Measurements from ENCODE around the gene EIF3CL. TPM values are rescaled to one million over a fixed set of nuclear protein-coding genes. Genes with fewer than 3 reads are reported as not detected.
A peak's percentile ranks its signal among the peaks of the same experiment; 100 is the strongest.
"Not testable (repeated sequence)": the region's sequence is repeated elsewhere in the genome, so short reads cannot be mapped to it uniquely, and the experiment has no call there.

The EIF3CL gene
- total RNA-seq, 4 donors from 2014 or later = 114 to 406 (median 185) TPM

DNA sequence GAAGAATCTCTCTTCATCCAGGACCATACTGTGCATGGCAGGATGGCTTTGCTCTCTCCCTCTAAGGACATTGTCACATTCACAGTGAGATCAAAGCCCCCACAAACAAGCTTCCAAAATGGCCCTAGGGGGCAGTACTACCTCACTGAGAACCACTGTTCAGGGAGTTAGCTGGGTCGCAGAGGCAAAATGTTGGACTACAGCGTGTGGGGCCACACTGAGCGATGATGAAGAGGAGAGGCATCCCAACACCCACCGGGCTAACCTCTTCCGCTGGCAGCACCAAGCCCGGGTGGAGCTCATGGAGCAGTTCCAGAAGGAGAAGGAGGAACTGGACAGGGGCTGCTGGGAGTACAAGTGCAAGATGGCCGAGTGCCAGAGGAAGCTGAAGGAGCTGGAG lies 9.9 kb upstream of the EIF3CL start:
- DNase-seq; H3K27me3 ChIP-seq; H3K27ac ChIP-seq; intact Hi-C loops (cut with DNase I; ENCODE audit: low total_unique reads); H3K9me3 ChIP-seq; in situ Hi-C loops (cut with MboI; ENCODE audit: low pct_ligation_motif_present in 1 of 4, low pct_unique_long_range_greater_than_20kb in 1 of 4, low sequenced_read_pairs in 3 of 4); H3K36me3 ChIP-seq; H3K4me1 ChIP-seq; H3K4me3 ChIP-seq: not testable (repeated sequence)
- no CpG with 5 or more reads among the region's 7 CpGs for WGBS, 2 donors (ENCODE audit: low coverage in 1 of 2)

DNA sequence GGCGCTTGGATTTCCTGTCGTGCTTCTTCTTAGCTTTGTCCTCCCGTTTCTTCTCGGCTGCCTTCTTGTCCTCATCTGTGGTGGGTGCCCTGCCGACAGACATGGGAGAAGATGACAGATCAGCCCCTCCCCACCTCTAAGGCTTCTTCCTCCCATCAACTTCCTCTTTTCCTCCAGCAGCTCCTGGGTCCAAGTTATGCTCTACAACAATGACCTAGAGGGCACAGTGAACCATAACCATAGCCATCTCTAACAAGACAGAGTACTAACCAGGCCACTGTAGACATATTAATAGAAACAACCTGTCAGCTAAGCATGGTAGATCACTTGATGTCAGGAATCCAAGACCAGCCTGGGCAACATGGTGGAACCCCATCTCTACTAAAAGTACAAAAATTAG lies 11.6 kb downstream of the EIF3CL start:
- H3K9me3 ChIP-seq; H3K27ac ChIP-seq; H3K36me3 ChIP-seq; DNase-seq; H3K27me3 ChIP-seq; in situ Hi-C loops (cut with MboI; ENCODE audit: low pct_ligation_motif_present in 1 of 4, low pct_unique_long_range_greater_than_20kb in 1 of 4, low sequenced_read_pairs in 3 of 4); H3K4me1 ChIP-seq; intact Hi-C loops (cut with DNase I; ENCODE audit: low total_unique reads); H3K4me3 ChIP-seq: not testable (repeated sequence)
- WGBS, 2 donors (ENCODE audit: low coverage in 1 of 2) = no CpG with 5 or more reads among the region's 5 CpGs

DNA sequence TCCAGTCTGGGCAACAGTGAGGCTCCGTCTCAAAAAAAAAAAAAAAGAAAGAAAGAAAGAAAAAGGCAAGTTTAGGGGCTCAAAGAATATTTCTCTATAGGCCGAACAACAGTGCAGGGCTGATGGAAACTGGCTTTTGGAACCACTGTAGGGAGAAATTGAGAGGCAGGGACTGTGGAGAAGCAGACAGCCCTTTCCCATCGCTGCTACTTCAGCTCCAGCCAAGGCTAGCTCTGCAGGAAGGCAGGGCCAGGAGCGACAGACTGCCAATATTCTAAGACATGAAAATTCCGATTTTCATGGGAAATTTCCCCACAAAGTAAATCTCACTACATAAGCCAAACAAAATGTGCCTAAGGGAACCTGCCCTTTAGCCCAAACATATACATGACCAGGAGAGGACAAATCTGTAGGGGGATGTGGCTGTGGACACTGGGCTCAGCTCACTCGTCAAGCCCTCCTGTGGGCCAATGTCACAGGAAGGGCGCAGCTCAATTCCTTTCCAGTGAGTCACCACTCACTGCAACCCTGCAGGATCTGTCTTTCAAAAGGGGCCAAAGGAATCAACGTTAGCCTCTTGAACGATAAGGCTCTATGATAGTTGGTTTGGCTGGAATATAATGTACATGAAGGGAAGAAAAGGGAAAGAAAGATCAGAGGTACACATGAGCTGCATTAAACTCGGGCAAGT lies 21.3 kb downstream of the EIF3CL start:
- H3K4me3 ChIP-seq; intact Hi-C loops (cut with DNase I; ENCODE audit: low total_unique reads): not testable (repeated sequence)
- no CpG with 5 or more reads among the region's 10 CpGs for WGBS, 2 donors (ENCODE audit: low coverage in 1 of 2)

DNA sequence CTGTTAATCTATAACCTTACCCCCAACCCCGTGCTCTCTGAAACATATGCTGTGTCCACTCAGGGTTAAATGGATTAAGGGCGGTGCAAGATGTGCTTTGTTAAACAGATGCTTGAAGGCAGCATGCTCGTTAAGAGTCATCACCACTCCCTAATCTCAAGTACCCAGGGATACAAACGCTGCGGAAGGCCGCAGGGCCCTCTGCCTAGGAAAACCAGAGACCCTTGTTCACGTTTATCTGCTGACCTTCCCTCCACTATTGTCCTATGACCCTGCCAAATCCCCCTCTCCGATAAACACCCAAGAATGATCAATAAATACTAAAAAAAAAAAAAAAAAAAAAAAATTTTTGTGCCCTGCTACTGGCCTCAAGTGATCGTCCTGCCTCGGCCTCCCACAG lies 25.8 kb downstream of the EIF3CL start:
- in situ Hi-C loops (cut with MboI; ENCODE audit: low pct_ligation_motif_present in 1 of 4, low pct_unique_long_range_greater_than_20kb in 1 of 4, low sequenced_read_pairs in 3 of 4); H3K36me3 ChIP-seq; H3K9me3 ChIP-seq; H3K4me1 ChIP-seq; H3K27me3 ChIP-seq; H3K27ac ChIP-seq; intact Hi-C loops (cut with DNase I; ENCODE audit: low total_unique reads); H3K4me3 ChIP-seq: not testable (repeated sequence)
- DNase-seq = peak; percentile 4
- WGBS, 2 donors (ENCODE audit: low coverage in 1 of 2) = 83% methylated on average over 8 of the region's 10 CpGs; no CpG with 5 or more reads in 1 of the 2 donors

More for the DNA sequence above, 21.3 kb downstream of the EIF3CL start:
- H3K27ac ChIP-seq; in situ Hi-C loops (cut with MboI; ENCODE audit: low pct_ligation_motif_present in 1 of 4, low pct_unique_long_range_greater_than_20kb in 1 of 4, low sequenced_read_pairs in 3 of 4); DNase-seq; H3K36me3 ChIP-seq; H3K9me3 ChIP-seq; H3K27me3 ChIP-seq; H3K4me1 ChIP-seq: not testable (repeated sequence)

DNA sequence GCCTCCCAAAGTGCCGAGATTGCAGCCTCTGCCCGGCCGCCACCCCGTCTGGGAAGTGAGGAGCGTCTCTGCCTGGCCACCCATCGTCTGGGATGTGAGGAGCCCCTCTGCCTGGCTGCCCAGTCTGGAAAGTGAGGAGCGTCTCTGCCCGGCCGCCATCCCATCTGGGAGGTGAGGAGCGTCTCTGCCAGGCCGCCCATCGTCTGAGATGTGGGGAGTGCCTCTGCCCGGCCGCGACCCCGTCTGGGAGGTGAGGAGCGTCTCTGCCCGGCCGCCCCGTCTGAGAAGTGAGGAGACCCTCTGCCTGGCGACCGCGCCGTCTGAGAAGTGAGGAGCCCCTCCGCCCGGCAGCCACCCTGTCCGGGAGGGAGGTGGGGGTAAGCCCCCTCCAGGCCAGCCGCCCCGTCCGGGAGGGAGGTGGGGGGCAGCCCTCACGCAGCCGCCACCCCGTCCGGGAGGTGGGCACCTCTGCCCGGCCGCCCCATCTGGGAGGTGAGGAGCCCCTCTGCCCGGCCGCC lies 26.5 kb downstream of the EIF3CL start:
- not testable (repeated sequence) for H3K4me1 ChIP-seq, DNase-seq

DNA sequence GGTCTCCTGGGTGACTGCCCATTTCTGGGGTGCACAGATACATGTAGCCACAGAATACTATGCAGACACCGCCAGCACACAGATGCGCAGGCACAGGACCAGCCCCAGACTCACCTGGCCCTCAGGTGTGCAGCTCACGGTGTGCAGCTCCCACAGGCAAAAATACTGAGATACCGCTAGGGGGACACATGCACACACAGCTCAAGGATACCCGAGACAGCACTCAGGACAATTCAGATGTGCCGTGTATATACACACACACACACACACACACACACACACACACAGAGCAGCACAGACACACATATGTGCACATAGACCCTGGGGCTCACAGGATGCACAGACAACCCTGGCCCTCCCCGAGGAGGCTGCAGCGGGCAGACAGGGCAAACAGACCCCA lies 28.5 kb downstream of the EIF3CL start:
- DNase-seq = peak; percentile 13
- H3K36me3 ChIP-seq; in situ Hi-C loops (cut with MboI; ENCODE audit: low pct_ligation_motif_present in 1 of 4, low pct_unique_long_range_greater_than_20kb in 1 of 4, low sequenced_read_pairs in 3 of 4); H3K27ac ChIP-seq; intact Hi-C loops (cut with DNase I; ENCODE audit: low total_unique reads); H3K4me3 ChIP-seq; H3K27me3 ChIP-seq; H3K9me3 ChIP-seq; H3K4me1 ChIP-seq: not testable (repeated sequence)
- 0% methylated on average over 2 of the region's 8 CpGs; no CpG with 5 or more reads in 1 of the 2 donors for WGBS, 2 donors (ENCODE audit: low coverage in 1 of 2)

More for the DNA sequence above, 26.5 kb downstream of the EIF3CL start:
- H3K4me3 ChIP-seq; H3K27me3 ChIP-seq; H3K36me3 ChIP-seq; H3K9me3 ChIP-seq; H3K27ac ChIP-seq; in situ Hi-C loops (cut with MboI; ENCODE audit: low pct_ligation_motif_present in 1 of 4, low pct_unique_long_range_greater_than_20kb in 1 of 4, low sequenced_read_pairs in 3 of 4); intact Hi-C loops (cut with DNase I; ENCODE audit: low total_unique reads): not testable (repeated sequence)
- 92% methylated on average over 18 of the region's 38 CpGs; no CpG with 5 or more reads in 1 of the 2 donors for WGBS, 2 donors (ENCODE audit: low coverage in 1 of 2)

DNA sequence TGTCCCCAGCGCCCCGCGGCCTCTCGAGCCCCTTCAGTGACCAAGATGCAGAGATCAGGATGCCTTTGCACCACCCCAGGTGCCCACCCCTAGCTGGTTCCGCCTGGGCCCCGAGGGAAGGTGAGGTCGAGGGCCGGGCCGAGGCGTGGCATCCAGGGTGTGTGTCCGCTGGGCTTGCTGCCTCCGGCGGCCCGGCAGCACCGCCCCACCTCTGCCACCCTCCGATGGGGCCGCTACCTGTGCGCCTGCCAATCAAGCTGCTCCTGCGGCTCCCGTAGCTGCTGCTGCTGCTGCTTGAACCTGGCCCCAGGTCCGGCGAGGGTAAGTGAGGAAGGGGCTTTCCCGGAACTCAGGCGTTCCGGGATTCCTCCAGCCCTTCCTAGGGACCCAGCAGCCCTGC lies 29.4 kb downstream of the EIF3CL start:
- H3K36me3 ChIP-seq; H3K27me3 ChIP-seq; in situ Hi-C loops (cut with MboI; ENCODE audit: low pct_ligation_motif_present in 1 of 4, low pct_unique_long_range_greater_than_20kb in 1 of 4, low sequenced_read_pairs in 3 of 4); H3K4me1 ChIP-seq; H3K9me3 ChIP-seq; intact Hi-C loops (cut with DNase I; ENCODE audit: low total_unique reads); H3K27ac ChIP-seq; H3K4me3 ChIP-seq: not testable (repeated sequence)
- DNase-seq = peak; percentile 4
- 2% methylated on average over 7 of the region's 25 CpGs; no CpG with 5 or more reads in 1 of the 2 donors for WGBS, 2 donors (ENCODE audit: low coverage in 1 of 2)

DNA sequence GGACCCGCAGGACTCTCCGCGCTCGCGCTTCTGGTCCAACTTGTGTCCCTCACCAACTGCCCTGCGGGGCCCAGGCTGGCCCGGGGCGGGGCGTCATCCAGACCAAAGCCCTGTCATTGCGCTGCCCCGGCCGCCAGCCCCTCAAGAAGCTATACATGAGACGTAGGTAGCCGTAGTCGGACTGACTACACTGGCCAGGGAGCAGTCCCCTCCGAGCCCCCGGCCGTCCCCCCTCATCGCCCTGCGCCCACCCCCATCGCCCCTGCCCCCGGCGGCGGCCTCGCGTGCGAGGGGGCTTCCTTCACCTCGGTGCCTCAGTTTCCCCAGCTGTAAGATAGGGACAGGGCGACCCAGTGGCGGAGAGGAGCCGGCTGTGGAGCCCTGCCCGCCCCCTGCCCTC lies 35.7 kb downstream of the EIF3CL start:
- DNase-seq = peak; percentile 5
- H3K36me3 ChIP-seq; H3K4me3 ChIP-seq; H3K27ac ChIP-seq; in situ Hi-C loops (cut with MboI; ENCODE audit: low pct_ligation_motif_present in 1 of 4, low pct_unique_long_range_greater_than_20kb in 1 of 4, low sequenced_read_pairs in 3 of 4); H3K9me3 ChIP-seq; H3K27me3 ChIP-seq; H3K4me1 ChIP-seq; intact Hi-C loops (cut with DNase I; ENCODE audit: low total_unique reads): not testable (repeated sequence)
- 28% methylated on average over 17 of the region's 32 CpGs; no CpG with 5 or more reads in 1 of the 2 donors for WGBS, 2 donors (ENCODE audit: low coverage in 1 of 2)
